Vagina (tissue), 2 donors: ENCODE measurements around the gene COL5A2.

ENCODE experiments used
- CTCF ChIP-seq, 3 experiments: fragments of 450-650 bp in 2 of 3; fragments of 200-600 bp in 1 of 3; sonication (generic) in 1 of 3; IDR thresholded peaks; one replicate each; pipeline ENCODE4 v1.5.1; 2017 to 2019; ENCODE audit warnings: antibody characterized with exemption in 3 of 3, mild to moderate bottlenecking in 2 of 3, moderate library complexity in 2 of 3
- POLR2A ChIP-seq, 2 donors: fragments of 450-650 bp; IDR thresholded peaks; one replicate each; pipeline ENCODE4 v1.6.1; 2017; ENCODE audit warnings: antibody characterized with exemption in 2 of 2, mild to moderate bottlenecking in 2 of 2, moderate library complexity in 2 of 2

DNA sequence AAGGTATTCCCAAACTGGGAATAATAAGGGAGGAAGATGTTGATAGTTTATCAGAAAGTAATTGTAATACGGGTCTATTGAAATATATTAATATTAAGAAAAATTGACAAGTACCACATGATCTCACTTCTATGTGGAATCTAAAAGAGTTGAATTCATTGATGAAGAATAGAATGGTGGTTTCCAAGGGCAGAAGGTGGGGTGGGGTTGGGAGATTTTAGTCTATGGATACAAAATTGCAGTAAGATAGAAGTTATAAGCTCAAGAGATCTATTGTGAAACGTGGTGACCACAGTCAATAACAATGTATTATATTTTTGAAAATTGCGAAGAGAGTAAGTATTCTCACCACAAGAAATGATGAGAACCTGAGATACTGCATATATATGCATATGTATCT is 166.5 kb downstream of the COL5A2 start:
- no peak for TF ChIP-seq CTCF (IDR thresholded peaks at IDR 0.05)
- no peak for TF ChIP-seq POLR2A (IDR thresholded peaks at IDR 0.05)
